NT2/D1 (cell line): ENCODE data around the gene TBC1D25.

Experiments used
- SUZ12 ChIP-seq: IDR thresholded peaks from 2 replicates; pipeline ENCODE4 v1.6.1; 2011; ENCODE audit not compliant: insufficient read length, insufficient read depth; ENCODE audit errors: extremely low read depth
- YY1 ChIP-seq: IDR thresholded peaks from 2 replicates; pipeline ENCODE4 v1.6.1; 2011; ENCODE audit not compliant: insufficient read length, insufficient read depth
- ZNF274 ChIP-seq: IDR thresholded peaks from 2 replicates; pipeline ENCODE4 v1.6.1; 2011; ENCODE audit warnings: mild to moderate bottlenecking, low read depth, low read length

- no peak for TF ChIP-seq ZNF274
- TF ChIP-seq SUZ12, result no peak
- no peak for TF ChIP-seq YY1
Observed at GRCh38 chrX:48493890-48494364, 45.6 kb upstream of the TBC1D25 start.
